T-helper 2 cell treated with Interferon-gamma antibody and Interleukin-4, amounts not matched to agents 100 ng/mL and 5 ng/mL, for 36 hours (primary cell): ENCODE data around the gene ZFP1. TPM values are rescaled to one million over a fixed set of nuclear protein-coding genes. Genes with fewer than 3 reads are reported as not detected.
"Not testable (repeated sequence)": the region's sequence is repeated elsewhere in the genome, so short reads cannot be mapped to it uniquely, and the experiment has no call there.

Experiments
- intact Hi-C: fragments of 100-400 bp; cut with micrococcal nuclease; formaldehyde crosslinking; loops from one replicate; pipeline ENCODE4 v1.15.1; 2023
- total RNA-seq: library from RNA; stranded (reverse); gene quantifications from 2 replicates; pipeline ENCODE4 v1.2.3, GENCODE V29; 2022

ZFP1 gene
- total RNA-seq, 1 donor from 2014 or later, result 11.4 TPM

DNA sequence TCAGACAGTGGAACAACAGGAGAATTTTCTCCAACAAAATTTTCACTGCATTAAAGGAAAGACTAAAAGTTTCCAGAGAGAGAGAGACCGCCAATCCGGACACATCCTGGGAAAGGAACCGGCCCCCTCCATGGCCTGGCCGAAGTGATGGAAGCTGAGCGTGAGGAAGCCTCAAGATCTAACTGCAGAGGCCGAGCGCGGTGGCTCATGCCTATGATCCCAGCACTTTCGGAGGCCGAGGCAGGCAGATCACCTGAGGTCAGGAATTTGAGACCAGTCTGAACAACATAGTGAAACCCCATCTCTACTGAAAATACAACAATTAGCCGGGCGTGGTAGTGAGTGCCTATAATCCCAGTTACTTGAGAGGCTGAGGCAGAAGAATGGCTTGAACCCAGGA, 54.8 kb downstream of the ZFP1 start:
- intact Hi-C loops, result no loop called here

DNA sequence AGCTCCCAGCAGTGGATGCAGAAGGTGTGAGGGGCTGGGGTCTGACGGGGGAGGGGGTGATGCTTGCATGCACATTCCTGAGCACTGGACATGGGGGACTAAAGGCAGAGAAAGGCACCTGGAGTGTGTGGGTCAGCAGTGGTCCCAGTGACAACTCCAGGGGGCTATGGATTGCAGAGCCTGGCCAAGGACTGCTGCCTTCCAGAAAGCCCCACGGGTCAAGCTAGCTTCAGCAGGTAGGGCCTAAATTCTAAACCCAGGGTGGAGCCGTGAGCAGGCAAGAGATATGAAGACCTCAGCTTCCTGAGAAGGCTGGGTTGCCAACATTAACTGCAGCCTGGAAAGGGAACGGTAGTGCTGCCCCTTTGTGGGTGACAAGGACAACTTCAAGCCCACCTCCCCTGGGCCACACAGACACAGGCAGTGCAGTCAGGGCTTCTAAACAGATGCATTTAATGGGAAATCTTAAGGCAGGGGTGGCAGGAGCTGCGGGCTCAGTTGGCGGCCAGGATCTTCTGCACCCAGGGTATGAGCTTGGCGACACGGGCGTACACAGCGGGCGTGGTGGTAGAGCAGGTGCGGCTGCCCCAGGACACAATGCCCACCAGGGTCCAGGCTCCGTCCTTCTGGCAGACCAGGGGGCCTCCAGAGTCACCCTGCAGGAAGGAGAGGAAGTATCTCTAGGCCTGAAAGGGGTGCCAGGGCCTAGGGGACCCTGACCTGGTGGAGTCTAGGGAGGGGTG, 55.5 kb downstream of the ZFP1 start:
- intact Hi-C loops, result no loop called here

DNA sequence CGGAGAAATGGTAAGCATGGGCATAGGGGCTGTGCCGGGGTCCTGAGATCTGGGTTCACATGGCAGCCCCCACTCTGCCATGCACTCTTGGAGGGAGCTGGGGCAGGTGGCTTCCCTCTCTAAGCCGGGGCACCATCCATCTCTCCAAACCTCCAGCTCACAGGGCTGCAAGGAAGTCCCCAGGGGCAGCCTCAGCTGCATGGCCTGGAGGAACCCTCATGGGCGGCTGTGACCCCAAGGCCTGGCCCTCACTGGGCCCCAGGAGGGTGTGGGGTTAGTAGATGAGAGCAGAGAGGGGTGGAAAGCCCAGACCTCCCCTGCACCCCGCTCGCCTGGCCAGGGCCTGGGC, 56.1 kb downstream of the ZFP1 start:
- intact Hi-C loops, result no loop called here

DNA sequence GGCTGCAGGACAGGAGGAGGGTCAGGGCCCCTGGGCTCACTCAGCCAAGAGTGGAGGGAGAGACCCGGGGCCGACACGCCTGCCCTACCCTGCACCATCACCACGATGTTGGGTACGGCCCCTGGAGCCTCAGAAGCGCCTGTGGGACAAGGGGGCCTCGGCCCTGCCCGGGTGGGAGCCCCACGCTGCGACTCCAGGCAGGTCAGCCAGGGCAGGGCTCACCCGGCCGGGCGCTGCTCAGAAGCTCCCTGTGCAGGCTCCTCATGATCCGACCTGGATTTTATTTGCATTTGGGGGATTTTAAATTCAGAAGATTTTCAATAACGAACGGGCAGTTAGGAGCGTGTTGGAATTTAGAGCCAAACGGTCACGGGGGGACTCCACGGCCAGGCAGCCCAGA, 56.6 kb downstream of the ZFP1 start:
- intact Hi-C loops, result not testable (repeated sequence)

- intact Hi-C loops, result not testable (repeated sequence)
Observed at GRCh38 chr16:75205438-75205837, 57.1 kb downstream of the ZFP1 start.

- intact Hi-C loops, result not testable (repeated sequence)
Observed at GRCh38 chr16:75205961-75206748, 57.8 kb downstream of the ZFP1 start.

GRCh38 chr16:75206749-75207451, 58.6 kb downstream of the ZFP1 start, which contains the start of gene CTRB2:
TSS of gene CTRB2 (minus strand) at chr16:75207161. CDS start at chr16:75207141, 20 bp downstream.
- intact Hi-C loops, result no loop called here

DNA sequence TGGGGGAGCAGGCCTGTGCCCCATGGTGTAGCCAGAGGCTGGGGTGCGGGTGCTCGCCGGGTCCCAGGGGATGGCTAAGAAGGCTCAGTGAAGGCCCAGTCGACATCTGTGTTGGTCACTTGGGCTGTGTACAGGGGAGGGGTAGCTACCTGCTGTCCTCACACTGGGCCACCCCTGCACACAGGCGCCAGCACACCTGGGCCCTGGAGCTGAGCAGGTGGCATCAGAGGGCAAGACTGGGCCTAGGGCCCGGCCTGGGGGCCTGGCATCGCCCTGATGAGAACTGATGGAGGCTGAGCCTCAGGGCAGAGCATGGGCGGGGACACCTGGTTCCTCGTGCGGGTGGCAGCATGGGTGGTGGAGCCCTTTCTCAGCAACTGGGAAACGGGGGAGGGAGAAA, 59.5 kb downstream of the ZFP1 start:
- intact Hi-C loops, result no loop called here

- intact Hi-C loops, result no loop called here
Observed at GRCh38 chr16:75208242-75208825, 60.0 kb downstream of the ZFP1 start.

GRCh38 chr16:75208861-75209505, 60.7 kb downstream of the ZFP1 start:
- intact Hi-C loops, result no loop called here

DNA sequence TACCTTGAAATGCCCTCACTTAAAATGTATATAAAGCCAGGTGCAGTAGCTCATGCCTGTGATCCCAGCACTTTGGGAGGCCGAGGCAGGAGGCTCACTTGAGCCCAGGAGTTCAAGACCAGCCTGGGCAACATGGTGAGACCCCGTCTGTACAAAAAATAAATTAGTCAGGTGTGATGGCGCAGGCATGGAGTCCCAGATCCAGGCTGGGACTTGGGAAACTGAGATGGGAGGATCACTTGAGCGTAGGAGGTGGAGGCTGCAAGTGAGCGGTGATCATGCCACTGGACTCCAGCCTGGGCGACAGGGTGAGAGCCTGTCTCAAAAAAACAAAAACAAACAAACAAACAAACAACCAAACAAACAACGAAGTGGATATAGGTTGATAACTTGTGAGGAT, 61.2 kb downstream of the ZFP1 start:
- intact Hi-C loops, result not testable (repeated sequence)

DNA sequence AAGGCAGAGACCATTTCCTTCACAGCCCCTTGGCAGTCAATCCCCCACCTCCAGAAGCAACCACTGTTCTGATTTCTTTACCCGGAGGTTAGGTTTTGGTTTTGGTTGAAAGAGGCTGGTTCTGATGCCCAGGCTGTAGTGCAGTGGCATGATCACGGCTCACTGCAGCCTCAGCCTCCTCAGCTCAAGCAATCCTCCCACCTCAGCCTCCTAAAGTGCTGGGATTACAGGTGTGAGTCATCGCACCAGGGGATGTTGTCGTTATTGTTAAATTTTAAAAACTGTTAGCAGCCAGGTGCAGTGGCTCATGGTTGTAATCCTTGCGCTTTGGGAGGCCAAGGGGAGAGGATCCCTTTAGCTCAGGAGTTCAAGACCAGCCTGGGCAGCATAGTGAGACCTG, 61.6 kb downstream of the ZFP1 start:
- intact Hi-C loops, result no loop called here

- intact Hi-C loops, result not testable (repeated sequence)
Observed at GRCh38 chr16:75211286-75211685, 63.0 kb downstream of the ZFP1 start.

DNA sequence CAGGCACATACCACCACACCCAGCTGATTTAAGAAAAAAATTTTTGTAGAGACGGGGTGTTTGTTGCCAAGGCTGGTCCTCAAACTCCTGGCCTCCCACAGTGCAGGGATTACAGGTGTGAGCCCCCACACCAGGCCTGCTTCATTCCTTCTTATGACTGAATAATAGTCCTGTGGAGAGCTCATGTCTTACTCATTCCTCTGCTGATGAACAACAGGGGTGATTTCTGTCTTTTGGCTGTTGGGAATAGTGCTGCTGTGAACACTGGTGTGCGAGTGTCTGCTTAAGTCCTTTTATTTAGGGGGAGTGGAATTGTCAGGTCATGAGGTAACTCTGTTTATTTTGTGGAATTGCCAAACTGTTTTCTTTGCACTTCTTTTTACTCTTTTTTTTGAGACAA, 67.8 kb downstream of the ZFP1 start:
- intact Hi-C loops, result no loop called here

DNA sequence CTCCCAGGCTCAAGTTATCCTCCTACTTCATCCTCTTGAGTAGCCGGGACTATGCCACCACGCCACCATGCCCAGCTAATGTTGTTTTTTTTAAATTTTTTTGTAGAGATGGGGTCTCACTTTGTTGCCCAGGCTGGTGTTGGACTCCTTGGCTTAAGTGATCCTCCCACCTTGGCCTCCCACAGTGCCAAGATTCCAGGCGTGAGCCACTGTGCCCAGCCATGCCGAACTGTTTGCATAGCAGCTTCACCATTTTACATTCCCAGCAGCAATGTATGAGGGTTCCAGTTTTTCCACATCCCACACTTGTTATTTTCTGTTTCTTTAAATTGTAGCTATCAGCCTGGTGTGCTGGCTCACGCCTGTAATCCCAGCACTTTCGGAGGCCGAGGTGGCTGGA, 68.3 kb downstream of the ZFP1 start:
- intact Hi-C loops, result no loop called here

GRCh38 chr16:75217389-75217851, 69.1 kb downstream of the ZFP1 start:
- intact Hi-C loops, result no loop called here

- intact Hi-C loops, result loop anchor here (1.0 kb wide), 1 partner anchor 19 kb away; no protein-coding TSS in a partner anchor
Observed at GRCh38 chr16:75218256-75219076, 70.1 kb downstream of the ZFP1 start, which contains the start of gene CTRB1. TSS of gene CTRB1 (plus strand) at chr16:75218988. CDS start at chr16:75219008, 20 bp downstream.

GRCh38 chr16:75219088-75219487, 70.8 kb downstream of the ZFP1 start:
- intact Hi-C loops, result loop anchor here (1.0 kb wide), 1 partner anchor 20 kb away; no protein-coding TSS in a partner anchor

- intact Hi-C loops, result loop anchor here (1.0 kb wide), 1 partner anchor 21 kb away; no protein-coding TSS in a partner anchor
Observed at GRCh38 chr16:75219838-75220237, 71.5 kb downstream of the ZFP1 start.
